B cell (primary cell): ENCODE data around the gene FAM234A.

ENCODE experiments used
- EZH2 ChIP-seq: IDR thresholded peaks from 2 replicates; pipeline ENCODE4 v1.6.1; 2012; ENCODE audit warnings: borderline replicate concordance, low read depth, mild to moderate bottlenecking, moderate library complexity, low read length; ENCODE audit not compliant: insufficient read depth, poor library complexity, severe bottlenecking
- TF ChIP-seq, protein P1 (sequence below): fragments of 200-600 bp; IDR thresholded peaks from one replicate; pipeline ENCODE4 v1.8.0; 2022; ENCODE audit warnings: antibody characterized with exemption, mild to moderate bottlenecking

GRCh38 chr16:254461-254860 lies 19.8 kb downstream of the FAM234A start:
- TF ChIP-seq, protein P1, sequence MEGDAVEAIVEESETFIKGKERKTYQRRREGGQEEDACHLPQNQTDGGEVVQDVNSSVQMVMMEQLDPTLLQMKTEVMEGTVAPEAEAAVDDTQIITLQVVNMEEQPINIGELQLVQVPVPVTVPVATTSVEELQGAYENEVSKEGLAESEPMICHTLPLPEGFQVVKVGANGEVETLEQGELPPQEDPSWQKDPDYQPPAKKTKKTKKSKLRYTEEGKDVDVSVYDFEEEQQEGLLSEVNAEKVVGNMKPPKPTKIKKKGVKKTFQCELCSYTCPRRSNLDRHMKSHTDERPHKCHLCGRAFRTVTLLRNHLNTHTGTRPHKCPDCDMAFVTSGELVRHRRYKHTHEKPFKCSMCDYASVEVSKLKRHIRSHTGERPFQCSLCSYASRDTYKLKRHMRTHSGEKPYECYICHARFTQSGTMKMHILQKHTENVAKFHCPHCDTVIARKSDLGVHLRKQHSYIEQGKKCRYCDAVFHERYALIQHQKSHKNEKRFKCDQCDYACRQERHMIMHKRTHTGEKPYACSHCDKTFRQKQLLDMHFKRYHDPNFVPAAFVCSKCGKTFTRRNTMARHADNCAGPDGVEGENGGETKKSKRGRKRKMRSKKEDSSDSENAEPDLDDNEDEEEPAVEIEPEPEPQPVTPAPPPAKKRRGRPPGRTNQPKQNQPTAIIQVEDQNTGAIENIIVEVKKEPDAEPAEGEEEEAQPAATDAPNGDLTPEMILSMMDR: no peak
- no peak for TF ChIP-seq EZH2
